BJ (cell line): ENCODE results near the gene RHOBTB3. TPM values are rescaled to one million over a fixed set of nuclear protein-coding genes. Genes with fewer than 3 reads are reported as not detected.

Experiments used
- CTCF ChIA-PET: fragments of 350-600 bp; formaldehyde crosslinking; extraction: SDS; loops from one replicate; lab custom pipeline; 2021; ENCODE audit warnings: antibody characterized with exemption, inconsistent platforms; lab: Yijun Ruan, JAX
- POLR2A ChIA-PET: fragments of 300-600 bp; sonication (Branson Sonifier 250); formaldehyde crosslinking; extraction: SDS; loops from one replicate; lab custom pipeline; 2021; ENCODE audit warnings: antibody characterized with exemption; lab: Charles Lee
- DNase-seq: peaks from one replicate; pipeline ENCODE4 v3.0.0-alpha.2; 2011; ENCODE audit warnings: low read depth
- H3K27me3 ChIP-seq: 2 replicates; pipeline ENCODE4 v1.6.0; 2011; ENCODE audit warnings: low read length; ENCODE audit not compliant: control insufficient read depth, insufficient read depth
- H3K36me3 ChIP-seq: 2 replicates; pipeline ENCODE4 v1.5.1; 2011; ENCODE audit warnings: low read length; ENCODE audit not compliant: control insufficient read depth, insufficient read depth
- H3K4me3 ChIP-seq: 2 replicates; pipeline ENCODE4 v1.5.1; 2011; ENCODE audit warnings: low read depth, mild to moderate bottlenecking, control low read depth, low read length
- polyA plus RNA-seq: library from polyadenylated mRNA; depleted of rRNA; stranded (reverse); fragments of >200 nt; gene quantifications from 2 replicates; pipeline ENCODE4 v1.2.3, GENCODE V29; 2011
- TF ChIP-seq, protein P1 (sequence below): IDR thresholded peaks from 2 replicates; pipeline ENCODE4 v1.5.1; 2011; ENCODE audit warnings: low read depth, mild to moderate bottlenecking, control low read depth, inconsistent platforms, low read length, moderate library complexity; ENCODE audit not compliant: insufficient read depth

RHOBTB3 gene
- polyA plus RNA-seq, 1 experiment: 320 TPM

DNA sequence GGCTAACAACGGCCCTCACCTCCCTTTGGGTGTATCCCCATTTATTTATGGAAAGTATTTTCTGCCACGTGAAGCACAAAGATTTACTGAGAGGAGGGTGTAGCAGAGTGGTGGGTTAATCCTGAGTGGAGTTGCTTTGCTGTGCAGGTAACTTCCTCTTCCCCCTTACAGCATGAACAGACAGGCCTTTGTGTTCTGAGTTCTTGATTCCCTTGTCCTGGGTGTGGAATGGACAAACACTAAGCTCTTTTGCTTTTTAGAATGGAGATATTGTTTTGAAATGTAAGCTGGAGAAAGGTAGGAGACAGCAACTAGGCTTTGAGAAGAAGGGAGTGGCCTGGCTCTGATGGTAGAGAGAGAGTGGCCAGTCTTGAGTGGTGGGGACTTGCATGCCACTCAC is 108.5 kb downstream of the RHOBTB3 start:
- CTCF ChIA-PET: interaction anchor here (2.3 kb wide), 1 partner anchor 58 kb away, joined by 11 read pairs; no protein-coding TSS in a partner anchor
- POLR2A ChIA-PET: no interaction called here
- no peak overlapping the region for H3K4me3 ChIP-seq
- H3K27me3 ChIP-seq: no peaks in the 10 kb centered on the region
- no peak for DNase-seq
- TF ChIP-seq, protein P1, sequence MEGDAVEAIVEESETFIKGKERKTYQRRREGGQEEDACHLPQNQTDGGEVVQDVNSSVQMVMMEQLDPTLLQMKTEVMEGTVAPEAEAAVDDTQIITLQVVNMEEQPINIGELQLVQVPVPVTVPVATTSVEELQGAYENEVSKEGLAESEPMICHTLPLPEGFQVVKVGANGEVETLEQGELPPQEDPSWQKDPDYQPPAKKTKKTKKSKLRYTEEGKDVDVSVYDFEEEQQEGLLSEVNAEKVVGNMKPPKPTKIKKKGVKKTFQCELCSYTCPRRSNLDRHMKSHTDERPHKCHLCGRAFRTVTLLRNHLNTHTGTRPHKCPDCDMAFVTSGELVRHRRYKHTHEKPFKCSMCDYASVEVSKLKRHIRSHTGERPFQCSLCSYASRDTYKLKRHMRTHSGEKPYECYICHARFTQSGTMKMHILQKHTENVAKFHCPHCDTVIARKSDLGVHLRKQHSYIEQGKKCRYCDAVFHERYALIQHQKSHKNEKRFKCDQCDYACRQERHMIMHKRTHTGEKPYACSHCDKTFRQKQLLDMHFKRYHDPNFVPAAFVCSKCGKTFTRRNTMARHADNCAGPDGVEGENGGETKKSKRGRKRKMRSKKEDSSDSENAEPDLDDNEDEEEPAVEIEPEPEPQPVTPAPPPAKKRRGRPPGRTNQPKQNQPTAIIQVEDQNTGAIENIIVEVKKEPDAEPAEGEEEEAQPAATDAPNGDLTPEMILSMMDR: no peak
- H3K36me3 ChIP-seq: no peaks in the 10 kb centered on the region

DNA sequence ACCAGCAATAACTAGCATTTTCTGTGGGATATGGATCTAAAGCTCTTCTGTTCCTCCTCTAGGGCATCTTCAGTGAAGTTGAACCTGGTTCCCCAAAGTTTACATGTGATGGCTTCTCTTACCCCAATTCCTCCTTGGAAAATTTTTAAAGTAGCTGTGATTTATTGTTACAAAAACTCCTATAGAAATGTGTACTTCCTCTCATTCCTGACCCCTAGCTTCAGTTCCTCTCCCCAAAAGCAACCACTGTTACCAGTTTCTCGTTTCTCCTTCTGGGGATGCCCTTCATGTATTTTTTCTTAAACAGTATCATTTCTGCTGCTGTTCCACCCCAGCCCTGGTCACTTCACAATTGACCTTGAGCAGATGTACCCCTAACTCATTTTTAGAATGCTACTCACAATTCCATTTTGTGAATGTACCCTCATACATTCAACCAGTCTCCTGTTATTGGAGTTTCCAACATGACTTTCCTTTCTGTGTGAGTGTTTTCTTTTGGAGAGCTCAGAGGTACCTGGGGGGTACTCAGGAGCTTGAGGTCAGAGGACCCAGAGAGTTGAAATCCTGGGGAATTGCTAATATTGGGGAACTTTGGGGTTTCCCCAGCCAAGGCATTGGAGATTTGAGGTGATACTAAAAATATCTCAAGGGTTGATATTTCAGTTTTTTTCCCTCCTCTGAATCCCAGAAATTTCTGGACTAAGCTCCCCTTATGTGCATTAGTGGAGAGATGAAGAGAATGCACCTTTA is 110.0 kb downstream of the RHOBTB3 start:
- POLR2A ChIA-PET: interaction anchor here (0.9 kb wide), 1 partner anchor 18 kb away, joined by 3 read pairs; no protein-coding TSS in a partner anchor
- CTCF ChIA-PET: interaction anchor here (0.6 to 2.3 kb wide), 4 partner anchors 23 to 195 kb away, joined by 3 to 9 read pairs (median 4); partner anchors contain the start of genes RFESD and RHOBTB3

DNA sequence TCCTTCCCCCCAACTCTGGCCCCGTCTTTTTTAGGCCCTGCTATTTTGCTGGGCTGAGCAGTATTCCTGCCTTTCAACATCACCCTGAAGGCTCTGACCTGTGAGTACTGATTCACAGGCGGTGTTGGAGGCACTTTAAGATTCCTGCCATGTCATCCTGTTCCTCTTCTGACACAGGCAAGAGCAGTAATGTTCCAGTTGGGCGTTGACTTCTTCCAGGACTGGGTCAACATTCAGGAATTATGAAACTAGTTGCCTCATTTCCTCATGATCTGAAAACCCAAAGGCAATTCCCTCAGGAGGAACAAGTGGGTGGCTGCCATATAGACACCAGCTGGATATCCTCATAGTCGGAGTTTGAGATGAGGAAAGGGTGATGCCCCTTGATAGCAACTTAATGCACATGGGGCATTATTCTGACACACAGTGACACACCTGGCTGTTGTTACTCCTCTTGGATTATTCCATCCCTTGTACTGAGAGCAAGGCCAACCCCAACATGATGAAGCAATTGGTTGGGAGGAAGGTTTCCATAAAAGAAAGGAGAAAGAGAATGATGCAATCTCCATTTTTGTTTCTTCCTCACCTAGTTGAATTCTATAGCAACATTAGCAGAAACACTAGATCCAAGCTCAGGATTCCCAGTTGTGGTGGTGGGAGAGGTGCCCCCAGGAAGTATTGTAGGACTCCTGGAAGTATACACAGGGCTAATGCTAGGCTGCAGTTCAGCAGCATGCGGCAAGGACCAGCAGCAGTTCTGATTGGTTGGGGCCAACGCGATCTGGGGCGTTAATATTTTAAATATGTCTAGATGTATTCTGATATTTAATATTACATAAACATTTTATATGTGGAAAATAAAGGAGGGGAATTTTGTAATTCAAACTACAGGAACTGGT is 111.0 kb downstream of the RHOBTB3 start:
- no peaks in the 10 kb centered on the region for H3K27me3 ChIP-seq
- no peak for DNase-seq
- no peaks in the 10 kb centered on the region for H3K36me3 ChIP-seq
- CTCF ChIA-PET: interaction anchor here (0.6 to 2.3 kb wide), 4 partner anchors 24 to 196 kb away, joined by 3 to 9 read pairs (median 4); partner anchors contain the start of gene RFESD
- POLR2A ChIA-PET: interaction anchor here (0.6 kb wide), 1 partner anchor 19 kb away, joined by 3 read pairs; the partner anchor contains the start of gene GLRX
- H3K4me3 ChIP-seq: no peak overlapping the region
- TF ChIP-seq, protein P1: no peak

More for the DNA sequence above, 110.0 kb downstream of the RHOBTB3 start:
- no peaks in the 10 kb centered on the region for H3K27me3 ChIP-seq
- H3K4me3 ChIP-seq: no peak overlapping the region
- TF ChIP-seq, protein P1: no peak
- DNase-seq: no peak
- H3K36me3 ChIP-seq: no peaks in the 10 kb centered on the region

DNA sequence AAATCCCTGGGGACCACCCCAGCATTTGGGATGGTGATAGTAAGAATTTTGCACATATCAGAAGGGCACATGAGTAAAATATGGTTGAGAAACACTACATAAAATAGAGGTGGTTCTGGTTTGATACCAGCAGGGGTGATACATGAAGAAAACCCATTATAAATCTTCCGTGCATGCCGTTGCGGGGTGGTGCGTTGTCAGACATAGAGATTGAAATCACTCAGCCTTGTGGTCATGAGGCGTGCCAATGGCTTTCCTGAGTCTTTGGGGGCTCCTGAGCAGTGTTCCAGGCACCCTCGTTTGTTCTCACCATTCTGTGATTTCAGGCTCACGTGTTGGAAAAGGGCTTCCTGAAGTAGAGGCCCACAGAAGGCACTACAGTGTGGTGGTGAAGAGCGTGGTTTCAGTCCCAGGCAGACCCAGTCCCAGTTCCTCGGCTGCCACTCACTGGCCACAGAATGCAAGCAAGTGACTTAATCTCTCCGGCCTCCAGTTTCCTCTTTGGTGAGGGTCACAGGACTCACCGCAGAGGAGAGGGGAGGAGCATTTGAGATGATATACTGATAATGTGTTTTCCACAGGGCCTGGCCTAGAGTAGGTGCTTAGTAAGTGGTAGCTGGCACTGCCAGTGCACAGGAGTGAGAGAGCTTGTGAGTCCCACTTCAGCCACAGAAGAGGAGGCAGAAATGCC is 111.9 kb downstream of the RHOBTB3 start:
- POLR2A ChIA-PET: no interaction called here
- CTCF ChIA-PET: interaction anchor here (0.9 to 2.3 kb wide), 6 partner anchors 15 to 199 kb away, joined by 3 to 20 read pairs (median 3); partner anchors contain the start of gene RFESD

More for the DNA sequence above, 111.9 kb downstream of the RHOBTB3 start:
- TF ChIP-seq, protein P1: no peak
- no peak for DNase-seq
- no peak overlapping the region for H3K4me3 ChIP-seq
- H3K36me3 ChIP-seq: no peaks in the 10 kb centered on the region
- H3K27me3 ChIP-seq: no peaks in the 10 kb centered on the region
